Measurements from ENCODE around the gene LYST. TPM values are rescaled to one million over a fixed set of nuclear protein-coding genes. Genes with fewer than 3 reads are reported as not detected.

The LYST gene
- total and polyA plus RNA-seq, 10 of the 15 experiments (the other 5 are each of a cell fraction or from before 2014, with no cell fraction given), result 3.3 to 28.1 (median 5.6) TPM

GRCh38 chr1:235808223-235808622 lies 58.5 kb downstream of the LYST start:
- no peak overlapping the region for H3K27ac ChIP-seq (ENCODE audit: control insufficient read depth, insufficient read depth)
- H2AFZ ChIP-seq (ENCODE audit: control insufficient read depth, low read depth, low read length), result no peak overlapping the region
- H3K4me2 ChIP-seq (ENCODE audit: control insufficient read depth, insufficient read depth), result no peak overlapping the region
- H4K20me1 ChIP-seq (ENCODE audit: control insufficient read depth, insufficient read depth), result no peaks in the 10 kb centered on the region
- intact Hi-C loops (cut with micrococcal nuclease; ENCODE audit: unreplicated experiment) (no loop called here), in situ Hi-C loops (cut with MboI) (no loop called here)
- DNase-seq (ENCODE audit: low read depth, low spot score) (no peak), ATAC-seq (no peak), FAIRE-seq (no peak)
- ChIA-PET CTCF (no interaction called here), POLR2A (no interaction called here), RAD21 (ENCODE audit: unreplicated experiment) (no interaction called here), SMC1A (ENCODE audit: uncharacterized antibody, unreplicated experiment) (interaction anchor here (1.2 to 2.2 kb wide), 2 partner anchors 35 to 164 kb away, joined by 4 to 10 read pairs; no protein-coding TSS in a partner anchor)
- H3K9ac ChIP-seq (ENCODE audit: control insufficient read depth, insufficient read depth, low read length), result no peak overlapping the region
- no peak for TF ChIP-seq TCF7 (IDR thresholded peaks at IDR 0.05; ENCODE audit: borderline replicate concordance)
- TF ChIP-seq ATF2 (IDR thresholded peaks at IDR 0.05; ENCODE audit: low read length), result no peak
- no peak for TF ChIP-seq RFX5 (IDR thresholded peaks at IDR 0.05; ENCODE audit: low read depth, low read length)
- TF ChIP-seq ZNF24 (IDR thresholded peaks at IDR 0.05), result no peak
- TF ChIP-seq CBX5 (IDR thresholded peaks at IDR 0.05; ENCODE audit: low read depth), result no peak
- TF ChIP-seq MYB (IDR thresholded peaks at IDR 0.05; ENCODE audit: borderline replicate concordance, low read depth, low read length), result no peak
- no peak for TF ChIP-seq CEBPZ (IDR thresholded peaks at IDR 0.05; ENCODE audit: low read depth, low read length)
- no peaks in the 10 kb centered on the region for H3K27me3 ChIP-seq (replicated peaks in 1 of 2; ENCODE audit: control insufficient read depth in 2 of 2, insufficient read depth in 2 of 2, low read length in 1 of 2)
- no peaks in the 10 kb centered on the region; a peak in 2 of 4 replicates for H3K36me3 ChIP-seq (ENCODE audit: control insufficient read depth in 2 of 2, insufficient read depth in 2 of 2, low read length in 1 of 2)
- H3K4me3 ChIP-seq, result no peak overlapping the region
- WGBS (ENCODE audit: insufficient coverage, insufficient replicate concordance, low lambda C conversion rate, missing lambda C conversion rate), result 99% methylated on average over 6 of the region's 6 CpGs
- no peaks in the 10 kb centered on the region for H3K9me3 ChIP-seq (replicated peaks; ENCODE audit: control insufficient read depth, insufficient read depth, low read length)
- no TSS peak for BruUV-seq (replicated peaks)
- H3K79me2 ChIP-seq (ENCODE audit: control insufficient read depth, insufficient read depth, low read length), result no peaks in the 10 kb centered on the region
- no peaks in the 10 kb centered on the region for H3K4me1 ChIP-seq (ENCODE audit: control insufficient read depth, insufficient read depth, low read length)
